AG09309 (cell line): Measurements from ENCODE around the gene DYNC1H1.

Experiments
- DNase-seq: peaks from one replicate; pipeline ENCODE4 v3.0.0-alpha.2; 2010; ENCODE audit warnings: low read depth
- H3K4me3 ChIP-seq: 2 replicates; pipeline ENCODE4 v1.5.1; 2011; ENCODE audit warnings: mild to moderate bottlenecking, low read depth, low read length, moderate library complexity; ENCODE audit not compliant: control insufficient read depth
- TF ChIP-seq, protein P1 (sequence below): IDR thresholded peaks from 2 replicates; pipeline ENCODE4 v1.5.1; 2011; ENCODE audit warnings: mild to moderate bottlenecking, low read depth, low read length, inconsistent platforms; ENCODE audit not compliant: insufficient read depth, control insufficient read depth; ENCODE audit errors: missing control alignments

Gene DYNC1H1

DNA sequence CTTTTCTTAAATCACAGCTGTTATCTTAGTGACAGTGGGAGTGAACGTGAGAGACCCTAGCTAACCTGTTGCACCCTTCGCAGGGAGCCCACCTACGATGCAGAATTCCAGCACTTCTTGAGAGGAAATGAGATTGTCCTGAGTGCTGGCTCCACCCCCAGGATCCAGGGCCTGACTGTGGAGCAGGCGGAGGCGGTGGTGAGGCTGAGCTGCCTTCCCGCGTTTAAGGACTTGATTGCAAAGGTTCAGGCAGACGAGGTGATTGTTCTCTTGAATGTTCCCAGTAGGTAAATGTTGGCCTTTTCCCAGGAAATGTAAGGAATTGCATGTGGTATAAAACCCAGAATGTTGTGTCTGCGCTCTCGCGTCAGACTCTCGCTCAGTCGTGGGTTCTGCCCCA, 75.8 kb downstream of the DYNC1H1 start:
- TF ChIP-seq, protein P1, sequence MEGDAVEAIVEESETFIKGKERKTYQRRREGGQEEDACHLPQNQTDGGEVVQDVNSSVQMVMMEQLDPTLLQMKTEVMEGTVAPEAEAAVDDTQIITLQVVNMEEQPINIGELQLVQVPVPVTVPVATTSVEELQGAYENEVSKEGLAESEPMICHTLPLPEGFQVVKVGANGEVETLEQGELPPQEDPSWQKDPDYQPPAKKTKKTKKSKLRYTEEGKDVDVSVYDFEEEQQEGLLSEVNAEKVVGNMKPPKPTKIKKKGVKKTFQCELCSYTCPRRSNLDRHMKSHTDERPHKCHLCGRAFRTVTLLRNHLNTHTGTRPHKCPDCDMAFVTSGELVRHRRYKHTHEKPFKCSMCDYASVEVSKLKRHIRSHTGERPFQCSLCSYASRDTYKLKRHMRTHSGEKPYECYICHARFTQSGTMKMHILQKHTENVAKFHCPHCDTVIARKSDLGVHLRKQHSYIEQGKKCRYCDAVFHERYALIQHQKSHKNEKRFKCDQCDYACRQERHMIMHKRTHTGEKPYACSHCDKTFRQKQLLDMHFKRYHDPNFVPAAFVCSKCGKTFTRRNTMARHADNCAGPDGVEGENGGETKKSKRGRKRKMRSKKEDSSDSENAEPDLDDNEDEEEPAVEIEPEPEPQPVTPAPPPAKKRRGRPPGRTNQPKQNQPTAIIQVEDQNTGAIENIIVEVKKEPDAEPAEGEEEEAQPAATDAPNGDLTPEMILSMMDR = no peak
- no peak overlapping the region for H3K4me3 ChIP-seq
- no peak for DNase-seq

DNA sequence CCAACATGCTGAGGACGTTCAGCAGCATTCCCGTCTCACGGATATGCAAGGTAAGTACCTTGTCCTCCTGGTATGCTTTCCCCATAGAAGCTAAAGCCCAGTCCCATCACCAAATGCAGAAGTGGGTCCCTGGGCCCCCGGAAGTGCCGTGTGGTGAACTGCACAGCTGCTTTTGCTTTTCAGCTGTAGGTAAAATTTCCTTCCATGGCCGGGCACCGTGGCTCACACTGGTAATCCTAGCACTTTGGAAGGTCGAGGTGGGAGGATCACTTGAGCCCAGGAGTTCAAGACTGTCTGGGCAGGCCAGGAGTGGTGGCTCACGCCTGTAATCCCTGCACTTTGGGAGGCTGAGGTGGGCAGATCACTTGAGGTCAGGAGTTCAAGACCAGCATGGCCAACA, 78.3 kb downstream of the DYNC1H1 start:
- DNase-seq = no peak
- H3K4me3 ChIP-seq = no peak overlapping the region
- TF ChIP-seq, protein P1 = no peak

DNA sequence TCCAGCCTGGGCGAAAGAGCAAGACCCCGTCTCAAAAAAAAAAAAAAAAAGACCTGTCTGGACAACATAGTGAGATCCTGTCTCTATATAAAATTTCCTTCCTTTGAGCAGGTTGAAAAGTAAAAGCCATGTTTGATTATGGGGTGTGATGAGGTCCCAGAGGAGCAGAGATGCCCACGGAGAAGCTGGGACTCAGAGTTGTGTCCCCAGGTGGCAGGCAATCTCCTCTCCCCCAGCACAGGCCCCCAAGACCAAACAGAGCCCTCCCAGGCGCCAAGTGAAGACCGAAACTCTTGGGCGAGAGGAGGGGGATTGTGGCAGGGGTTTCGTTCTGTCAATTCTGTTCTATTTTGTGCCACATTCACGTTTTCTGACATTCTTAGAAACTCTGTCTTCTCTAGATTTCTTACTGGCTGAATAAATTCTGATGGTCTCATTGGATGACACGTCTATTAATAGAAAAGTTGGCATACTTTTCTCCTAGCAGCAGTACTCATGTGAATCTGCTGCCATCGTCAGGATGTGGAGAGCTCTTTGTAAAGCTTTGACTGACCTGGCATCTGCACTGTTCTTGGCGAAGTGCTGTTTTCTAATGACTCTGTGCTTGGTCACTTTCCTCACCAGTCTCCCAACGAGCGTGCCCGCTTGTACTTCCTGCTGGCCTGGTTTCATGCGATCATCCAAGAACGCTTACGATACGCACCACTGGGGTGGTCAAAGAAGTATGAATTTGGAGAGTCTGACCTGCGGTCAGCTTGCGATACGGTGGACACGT, 79.1 kb downstream of the DYNC1H1 start:
- TF ChIP-seq, protein P1 = no peak
- no peak overlapping the region for H3K4me3 ChIP-seq
- DNase-seq = no peak

DNA sequence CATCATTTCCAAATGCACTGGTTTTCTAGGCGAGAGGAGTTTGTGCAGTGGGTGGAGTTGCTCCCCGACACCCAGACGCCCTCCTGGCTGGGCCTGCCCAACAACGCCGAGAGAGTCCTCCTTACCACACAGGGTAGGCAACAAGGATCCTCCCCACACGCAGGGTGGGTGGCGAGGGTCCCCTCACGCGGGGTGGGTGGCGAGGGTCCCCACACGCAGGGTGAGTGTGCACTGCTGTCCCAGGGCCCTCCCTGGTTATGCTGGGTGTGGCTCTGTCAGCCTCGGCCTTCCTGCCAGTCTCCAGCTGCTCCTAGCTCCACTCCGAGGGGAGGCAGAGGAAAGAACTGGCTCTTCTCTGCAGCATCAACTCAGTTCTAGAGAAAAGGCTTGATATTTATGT, 80.2 kb downstream of the DYNC1H1 start:
- TF ChIP-seq, protein P1 = no peak
- H3K4me3 ChIP-seq = no peak overlapping the region
- no peak for DNase-seq

DNA sequence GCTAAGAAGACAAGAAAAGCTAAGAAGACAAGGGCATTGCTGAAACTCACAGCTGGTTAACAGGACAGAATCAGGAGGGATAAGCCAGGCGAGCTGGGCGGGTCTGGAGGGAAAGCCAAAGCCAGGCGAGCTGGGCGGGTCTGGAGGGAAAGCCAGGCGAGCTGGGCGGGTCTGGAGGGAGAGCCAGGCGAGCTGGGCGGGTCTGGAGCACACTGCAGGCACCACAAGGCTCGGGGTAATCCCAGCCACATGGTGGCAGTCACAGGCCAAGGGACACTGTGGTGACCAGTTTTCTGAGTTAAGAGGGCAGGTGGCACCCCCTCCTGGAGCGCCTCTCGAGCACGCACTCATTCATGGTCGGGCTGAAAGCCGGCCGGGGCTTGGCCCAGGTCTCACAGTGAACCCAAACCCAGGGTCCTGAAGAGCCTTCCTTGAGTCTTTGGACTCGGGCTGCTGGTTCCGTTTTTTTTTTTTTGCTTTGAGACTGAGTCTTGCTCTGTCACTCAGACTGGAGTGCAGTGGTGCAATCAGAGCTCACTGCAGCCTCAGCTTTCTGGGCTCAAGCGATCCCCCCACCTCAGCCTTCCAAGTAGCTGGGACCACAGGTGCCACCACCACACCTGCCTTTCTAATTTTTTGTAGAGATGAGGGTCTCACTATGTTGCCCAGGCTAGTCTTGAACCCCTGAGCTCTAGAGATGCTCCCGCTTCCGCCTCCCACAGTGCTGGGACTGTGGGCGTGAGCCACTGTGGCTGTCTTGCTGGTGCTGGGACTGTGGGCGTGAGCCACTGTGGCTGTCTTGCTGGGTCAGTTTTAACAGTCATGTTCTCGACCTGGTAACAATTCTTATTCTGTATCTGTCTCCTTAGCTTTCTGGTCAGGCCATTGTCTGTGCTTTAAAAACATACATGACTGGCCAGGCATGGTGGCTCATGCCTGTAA, 82.2 kb downstream of the DYNC1H1 start:
- DNase-seq = no peak
- no peak overlapping the region for H3K4me3 ChIP-seq
- TF ChIP-seq, protein P1 = peak; percentile 9

DNA sequence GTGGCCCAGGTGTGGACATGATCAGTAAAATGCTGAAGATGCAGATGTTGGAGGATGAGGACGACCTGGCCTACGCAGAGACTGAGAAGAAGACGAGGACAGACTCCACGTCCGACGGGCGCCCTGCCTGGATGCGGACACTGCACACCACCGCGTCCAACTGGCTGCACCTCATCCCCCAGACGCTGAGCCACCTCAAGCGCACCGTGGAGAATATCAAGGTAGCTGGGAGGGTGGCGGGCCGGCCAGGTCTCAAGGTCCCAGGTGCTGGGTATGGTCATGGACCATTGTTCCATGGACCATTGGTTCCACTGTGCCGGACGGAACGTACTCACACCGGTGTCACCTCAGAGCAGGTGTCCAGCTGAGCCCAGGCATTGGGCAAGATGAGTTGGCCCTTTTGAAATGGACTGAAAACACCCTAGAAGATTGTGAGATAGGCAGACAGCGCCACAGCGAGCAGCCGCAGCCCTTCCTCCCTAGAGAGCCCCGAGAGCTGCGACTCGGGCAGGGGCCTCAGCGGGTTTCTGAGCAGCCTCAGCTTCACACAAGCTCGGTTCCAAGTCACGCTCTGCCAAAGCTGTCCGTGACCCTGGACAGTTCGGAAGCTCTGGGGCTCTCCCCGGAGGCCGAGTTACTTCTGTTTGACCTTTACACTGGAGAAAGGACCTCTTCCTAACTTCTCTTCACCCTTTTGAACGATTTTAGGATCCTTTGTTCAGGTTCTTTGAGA, 83.6 kb downstream of the DYNC1H1 start:
- no peak overlapping the region for H3K4me3 ChIP-seq
- TF ChIP-seq, protein P1 = no peak
- no peak for DNase-seq
